Activated CD4-positive, alpha-beta T cell treated with anti-CD3 and anti-CD28 coated beads, Interleukin-2, amount 10 ng/mL, durations not matched to agents 7 days and 5 days (primary cell): ENCODE data around the gene MYCN. TPM values are rescaled to one million over a fixed set of nuclear protein-coding genes. Genes with fewer than 3 reads are reported as not detected.
"Not testable (repeated sequence)": the region's sequence is repeated elsewhere in the genome, so short reads cannot be mapped to it uniquely, and the experiment has no call there.

ENCODE experiments used
- CTCF ChIA-PET: fragments of 350-600 bp; sonication (Branson Sonifier 250); formaldehyde crosslinking; loops from one replicate; lab custom pipeline; 2021; ENCODE audit warnings: antibody characterized with exemption; lab: Charles Lee
- POLR2A ChIA-PET: fragments of 350-600 bp; sonication (Branson Sonifier 250); formaldehyde crosslinking; loops from one replicate; lab custom pipeline; 2021; ENCODE audit warnings: antibody characterized with exemption; lab: Charles Lee
- DNase-seq: peaks from one replicate; pipeline ENCODE4 v3.0.0-alpha.2; 2020
- H3K27ac Mint-ChIP-seq: one replicate; pipeline ENCODE4 v1.8.0; 2021; ENCODE audit warnings: mild to moderate bottlenecking, moderate library complexity, mixed read lengths
- H3K27me3 Mint-ChIP-seq: one replicate; pipeline ENCODE4 v1.8.0; 2021; ENCODE audit warnings: mixed read lengths
- H3K36me3 Mint-ChIP-seq: one replicate; pipeline ENCODE4 v1.8.0; 2021; ENCODE audit warnings: low read depth, mixed read lengths
- H3K4me1 Mint-ChIP-seq: one replicate; pipeline ENCODE4 v1.8.0; 2021; ENCODE audit warnings: mixed read lengths
- H3K4me3 Mint-ChIP-seq: one replicate; pipeline ENCODE4 v1.8.0; 2021; ENCODE audit warnings: mild to moderate bottlenecking, moderate library complexity, mixed read lengths
- H3K9me3 Mint-ChIP-seq: one replicate; pipeline ENCODE4 v1.8.0; 2021; ENCODE audit warnings: mixed read lengths
- total RNA-seq, 2 experiments: library from RNA; stranded (reverse); gene quantifications; one replicate each; pipeline ENCODE4 v1.2.3, GENCODE V29; 2021

MYCN gene
- total RNA-seq, 2 experiments from 2014 or later: not detected

GRCh38 chr2:15912203-15912602 is 28.1 kb upstream of the MYCN start:
- peaks cover 2% of the 10 kb centered on the region for H3K27me3 Mint-ChIP-seq
- no peak for DNase-seq
- H3K27ac Mint-ChIP-seq: no peak overlapping the region
- ChIA-PET POLR2A (no interaction called here), CTCF (no interaction called here)
- H3K9me3 Mint-ChIP-seq: no peaks in the 10 kb centered on the region
- H3K36me3 Mint-ChIP-seq: no peaks in the 10 kb centered on the region
- no peaks in the 10 kb centered on the region for H3K4me1 Mint-ChIP-seq
- H3K4me3 Mint-ChIP-seq: no peak overlapping the region

- H3K9me3 Mint-ChIP-seq: no peaks in the 10 kb centered on the region
- H3K36me3 Mint-ChIP-seq: no peaks in the 10 kb centered on the region
- no peaks in the 10 kb centered on the region for H3K27me3 Mint-ChIP-seq
- H3K27ac Mint-ChIP-seq: no peak overlapping the region
- H3K4me3 Mint-ChIP-seq: no peak overlapping the region
- DNase-seq: no peak
- H3K4me1 Mint-ChIP-seq: no peaks in the 10 kb centered on the region
- POLR2A ChIA-PET: no interaction called here
- CTCF ChIA-PET: no interaction called here
These were observed 27.2 kb upstream of the MYCN start for GRCh38 chr2:15913146-15913545.

- no peak for DNase-seq
- Mint-ChIP-seq H3K27me3 (no peaks in the 10 kb centered on the region), H3K9me3 (no peaks in the 10 kb centered on the region), H3K4me3 (no peak overlapping the region), H3K4me1 (no peaks in the 10 kb centered on the region), H3K36me3 (no peaks in the 10 kb centered on the region), H3K27ac (no peak overlapping the region)
- ChIA-PET CTCF (no interaction called here), POLR2A (no interaction called here)
These were observed 25.6 kb upstream of the MYCN start for GRCh38 chr2:15914596-15915385.

GRCh38 chr2:15915546-15915945 is 24.8 kb upstream of the MYCN start:
- H3K27ac Mint-ChIP-seq, H3K9me3 Mint-ChIP-seq, H3K4me1 Mint-ChIP-seq, POLR2A ChIA-PET, DNase-seq, H3K27me3 Mint-ChIP-seq, CTCF ChIA-PET, H3K36me3 Mint-ChIP-seq, H3K4me3 Mint-ChIP-seq: not testable (repeated sequence)

- no peak for DNase-seq
- ChIA-PET POLR2A (no interaction called here), CTCF (no interaction called here)
- no peaks in the 10 kb centered on the region for H3K27me3 Mint-ChIP-seq
- no peak overlapping the region for H3K4me3 Mint-ChIP-seq
- H3K9me3 Mint-ChIP-seq: no peaks in the 10 kb centered on the region
- no peaks in the 10 kb centered on the region for H3K4me1 Mint-ChIP-seq
- H3K36me3 Mint-ChIP-seq: no peaks in the 10 kb centered on the region
- H3K27ac Mint-ChIP-seq: no peak overlapping the region
These were observed 24.0 kb upstream of the MYCN start for GRCh38 chr2:15916336-15916735.

DNA sequence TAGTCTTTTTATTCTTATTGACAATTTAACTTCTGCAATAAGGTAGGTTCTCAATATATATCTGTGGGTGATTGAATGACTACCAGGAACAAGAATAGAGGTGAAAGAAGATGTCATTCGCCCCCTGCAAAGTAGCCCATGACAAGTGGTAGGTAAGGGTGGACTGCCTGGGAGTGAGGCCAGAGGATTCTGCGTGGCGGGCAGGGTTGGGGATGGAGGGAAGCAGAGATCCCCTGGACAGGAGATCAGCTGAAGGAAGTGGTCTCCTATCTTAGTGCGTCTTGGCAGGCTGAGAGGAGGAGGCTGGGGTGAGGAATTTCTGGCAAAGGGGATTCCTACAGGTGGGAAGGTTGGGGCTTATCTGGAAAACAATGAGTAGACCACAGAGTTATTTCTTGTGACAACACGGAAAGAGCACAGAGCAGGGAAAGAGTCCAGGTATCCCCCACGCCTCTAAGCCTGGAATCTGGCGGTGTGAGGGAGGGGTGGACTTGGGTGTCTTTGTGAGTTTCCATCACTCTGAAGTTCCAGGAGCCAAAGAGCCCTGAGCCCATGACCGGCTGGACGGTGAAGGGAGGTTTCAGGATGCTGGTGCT is 21.5 kb upstream of the MYCN start:
- no peaks in the 10 kb centered on the region for H3K36me3 Mint-ChIP-seq
- DNase-seq: no peak
- ChIA-PET CTCF (no interaction called here), POLR2A (no interaction called here)
- no peaks in the 10 kb centered on the region for H3K4me1 Mint-ChIP-seq
- no peaks in the 10 kb centered on the region for H3K27me3 Mint-ChIP-seq
- no peak overlapping the region for H3K4me3 Mint-ChIP-seq
- H3K9me3 Mint-ChIP-seq: no peaks in the 10 kb centered on the region
- no peak overlapping the region for H3K27ac Mint-ChIP-seq

DNA sequence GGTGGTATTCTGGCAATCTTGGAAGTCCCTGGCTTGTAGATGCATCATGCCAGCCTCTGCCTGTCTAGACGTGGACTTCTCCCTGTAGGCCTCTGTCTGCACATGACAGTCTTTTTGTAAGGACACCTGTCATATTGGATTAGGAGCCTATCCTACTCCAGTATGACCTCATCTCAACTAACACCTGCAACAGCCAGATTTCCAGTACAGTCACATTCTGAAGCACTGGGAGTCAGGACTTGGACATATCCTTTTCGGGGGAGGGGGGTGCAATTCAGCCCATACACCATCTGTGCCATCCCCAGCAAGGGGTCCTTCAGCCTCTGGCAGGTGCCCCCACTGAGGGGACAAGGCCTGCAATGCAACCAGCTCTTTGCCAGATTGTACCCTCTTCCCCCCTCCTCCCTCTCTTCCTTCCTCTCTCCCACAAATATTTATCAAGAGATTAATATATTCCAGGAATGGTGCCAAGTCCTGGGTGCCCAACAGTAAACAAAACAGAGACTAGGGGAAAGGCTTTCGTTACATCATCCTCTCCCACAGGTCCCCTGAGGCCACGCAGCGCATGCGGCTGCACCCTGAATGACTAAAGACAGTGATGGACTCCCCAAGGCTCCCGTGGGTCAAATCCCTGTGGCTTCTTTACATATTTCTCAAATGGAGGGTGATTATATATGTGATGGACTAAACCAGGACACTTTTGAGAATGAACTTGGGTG is 20.5 kb upstream of the MYCN start:
- CTCF ChIA-PET: no interaction called here

GRCh38 chr2:15920696-15921095 is 19.7 kb upstream of the MYCN start:
- Mint-ChIP-seq H3K9me3 (no peaks in the 10 kb centered on the region), H3K27ac (no peak overlapping the region), H3K27me3 (no peaks in the 10 kb centered on the region), H3K36me3 (no peaks in the 10 kb centered on the region), H3K4me1 (no peaks in the 10 kb centered on the region), H3K4me3 (no peak overlapping the region)
- DNase-seq: no peak
- ChIA-PET CTCF (no interaction called here), POLR2A (no interaction called here)

More for the DNA sequence above, 20.5 kb upstream of the MYCN start:
- Mint-ChIP-seq H3K27me3 (no peaks in the 10 kb centered on the region), H3K36me3 (no peaks in the 10 kb centered on the region), H3K4me3 (no peak overlapping the region), H3K4me1 (no peaks in the 10 kb centered on the region), H3K27ac (no peak overlapping the region), H3K9me3 (no peaks in the 10 kb centered on the region)
- no peak for DNase-seq
- POLR2A ChIA-PET: no interaction called here

DNA sequence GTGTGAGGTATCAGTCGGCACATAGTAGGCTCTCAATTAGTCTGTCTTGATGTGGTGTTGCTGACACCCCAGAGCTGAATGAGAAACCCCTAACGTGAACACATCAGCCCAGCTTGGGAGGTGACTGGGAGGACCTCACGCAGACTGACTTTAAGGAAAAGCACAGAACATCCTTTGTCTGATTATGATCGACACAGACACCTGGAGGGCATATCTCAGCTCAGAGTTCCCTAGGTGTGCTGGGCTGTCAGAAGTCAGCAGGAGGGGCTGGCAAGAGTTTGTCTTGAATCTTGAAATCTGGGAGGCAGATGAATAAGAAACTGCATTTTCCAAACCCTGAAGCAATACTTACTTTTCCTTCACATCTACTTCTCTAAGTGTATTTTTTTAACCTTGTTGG is 16.8 kb upstream of the MYCN start:
- H3K9me3 Mint-ChIP-seq: no peaks in the 10 kb centered on the region
- no peak overlapping the region for H3K27ac Mint-ChIP-seq
- ChIA-PET CTCF (no interaction called here), POLR2A (no interaction called here)
- no peak for DNase-seq
- no peaks in the 10 kb centered on the region for H3K36me3 Mint-ChIP-seq
- H3K4me1 Mint-ChIP-seq: no peaks in the 10 kb centered on the region
- H3K27me3 Mint-ChIP-seq: no peaks in the 10 kb centered on the region
- no peak overlapping the region for H3K4me3 Mint-ChIP-seq

DNA sequence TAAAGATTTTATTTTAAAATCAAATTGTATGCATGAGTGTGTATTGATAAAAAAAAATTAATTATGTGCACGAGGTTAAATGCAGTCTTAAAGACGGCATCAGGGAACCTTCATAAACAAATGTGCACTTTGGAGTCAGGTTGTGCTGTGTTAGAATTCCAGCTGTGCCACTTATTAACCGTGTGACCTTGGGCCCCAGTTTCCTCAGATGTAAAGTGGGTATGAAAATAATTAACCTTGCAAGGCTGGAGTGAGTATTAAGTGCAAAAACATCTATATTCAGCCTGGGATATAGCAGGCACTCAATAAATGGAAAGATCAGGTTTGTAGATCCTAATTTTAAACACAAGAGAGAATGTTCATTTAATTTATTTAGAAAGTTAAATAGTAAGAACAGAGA is 14.5 kb upstream of the MYCN start:
- ChIA-PET POLR2A (no interaction called here), CTCF (interaction anchor here (0.6 kb wide), 1 partner anchor 281 kb away, joined by 3 read pairs; no protein-coding TSS in a partner anchor)
- H3K4me1 Mint-ChIP-seq: no peaks in the 10 kb centered on the region
- H3K27ac Mint-ChIP-seq: no peak overlapping the region
- peaks cover 3% of the 10 kb centered on the region for H3K27me3 Mint-ChIP-seq
- H3K36me3 Mint-ChIP-seq: no peaks in the 10 kb centered on the region
- DNase-seq: no peak
- no peak overlapping the region for H3K4me3 Mint-ChIP-seq
- H3K9me3 Mint-ChIP-seq: no peaks in the 10 kb centered on the region

DNA sequence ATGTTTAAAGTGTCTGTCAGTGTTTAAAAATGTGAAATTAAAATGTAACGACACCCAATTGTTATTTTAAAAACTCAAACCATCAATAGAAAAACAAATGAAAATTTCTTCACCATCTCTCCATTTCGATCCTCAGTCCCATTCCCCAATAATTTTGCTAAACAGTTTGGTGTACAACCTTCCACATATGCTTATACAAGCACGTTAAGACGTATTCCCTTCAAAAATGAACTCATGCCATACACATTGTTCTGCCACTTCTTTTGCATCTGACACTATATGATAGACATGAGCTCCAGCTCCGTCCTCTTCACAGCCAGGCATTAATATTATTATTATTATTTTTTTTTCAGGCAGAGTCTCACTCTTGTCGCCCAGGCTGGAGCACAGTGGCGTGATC is 14.1 kb upstream of the MYCN start:
- H3K4me1 Mint-ChIP-seq: no peaks in the 10 kb centered on the region
- H3K27ac Mint-ChIP-seq: no peak overlapping the region
- H3K27me3 Mint-ChIP-seq: peaks cover 5% of the 10 kb centered on the region
- no peak overlapping the region for H3K4me3 Mint-ChIP-seq
- H3K36me3 Mint-ChIP-seq: no peaks in the 10 kb centered on the region
- no peaks in the 10 kb centered on the region for H3K9me3 Mint-ChIP-seq
- ChIA-PET CTCF (no interaction called here), POLR2A (no interaction called here)
- DNase-seq: no peak

GRCh38 chr2:15927551-15928218 is 12.7 kb upstream of the MYCN start:
- Mint-ChIP-seq H3K4me3 (no peak overlapping the region), H3K9me3 (no peaks in the 10 kb centered on the region), H3K4me1 (no peaks in the 10 kb centered on the region), H3K36me3 (no peaks in the 10 kb centered on the region), H3K27me3 (peaks cover 5% of the 10 kb centered on the region), H3K27ac (no peak overlapping the region)
- no peak for DNase-seq
- ChIA-PET CTCF (no interaction called here), POLR2A (no interaction called here)

DNA sequence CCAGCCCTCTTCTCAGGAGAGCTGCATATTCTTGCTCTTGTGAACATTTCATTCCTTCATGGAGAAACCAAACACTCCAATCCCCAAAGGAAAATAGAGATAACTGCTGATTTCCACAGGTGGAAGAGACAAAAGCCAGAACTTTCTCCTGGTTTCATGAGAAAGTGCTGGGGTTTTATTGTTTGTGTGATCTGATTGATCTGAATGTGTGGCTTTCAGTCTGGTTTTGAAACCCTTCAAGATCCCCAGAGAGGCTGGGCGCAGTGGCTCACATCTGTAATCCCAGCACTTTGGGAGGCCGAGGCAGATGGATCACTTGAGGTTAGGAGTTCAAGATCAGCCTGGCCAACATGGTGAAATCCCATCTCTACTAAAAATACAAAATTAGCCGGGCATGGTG is 11.3 kb upstream of the MYCN start:
- H3K27me3 Mint-ChIP-seq, H3K4me3 Mint-ChIP-seq, H3K9me3 Mint-ChIP-seq, H3K36me3 Mint-ChIP-seq, POLR2A ChIA-PET, H3K4me1 Mint-ChIP-seq, DNase-seq, H3K27ac Mint-ChIP-seq: not testable (repeated sequence)
- CTCF ChIA-PET: interaction anchor here (0.8 kb wide), 1 partner anchor 12 kb away, joined by 3 read pairs; no protein-coding TSS in a partner anchor
